ENCODE measurements around the gene VDR. TPM values are rescaled to one million over a fixed set of nuclear protein-coding genes. Genes with fewer than 3 reads are reported as not detected.

VDR gene
- total and polyA plus RNA-seq, 2 experiments from 2014 or later, result 3.2 to 4.9 TPM

DNA sequence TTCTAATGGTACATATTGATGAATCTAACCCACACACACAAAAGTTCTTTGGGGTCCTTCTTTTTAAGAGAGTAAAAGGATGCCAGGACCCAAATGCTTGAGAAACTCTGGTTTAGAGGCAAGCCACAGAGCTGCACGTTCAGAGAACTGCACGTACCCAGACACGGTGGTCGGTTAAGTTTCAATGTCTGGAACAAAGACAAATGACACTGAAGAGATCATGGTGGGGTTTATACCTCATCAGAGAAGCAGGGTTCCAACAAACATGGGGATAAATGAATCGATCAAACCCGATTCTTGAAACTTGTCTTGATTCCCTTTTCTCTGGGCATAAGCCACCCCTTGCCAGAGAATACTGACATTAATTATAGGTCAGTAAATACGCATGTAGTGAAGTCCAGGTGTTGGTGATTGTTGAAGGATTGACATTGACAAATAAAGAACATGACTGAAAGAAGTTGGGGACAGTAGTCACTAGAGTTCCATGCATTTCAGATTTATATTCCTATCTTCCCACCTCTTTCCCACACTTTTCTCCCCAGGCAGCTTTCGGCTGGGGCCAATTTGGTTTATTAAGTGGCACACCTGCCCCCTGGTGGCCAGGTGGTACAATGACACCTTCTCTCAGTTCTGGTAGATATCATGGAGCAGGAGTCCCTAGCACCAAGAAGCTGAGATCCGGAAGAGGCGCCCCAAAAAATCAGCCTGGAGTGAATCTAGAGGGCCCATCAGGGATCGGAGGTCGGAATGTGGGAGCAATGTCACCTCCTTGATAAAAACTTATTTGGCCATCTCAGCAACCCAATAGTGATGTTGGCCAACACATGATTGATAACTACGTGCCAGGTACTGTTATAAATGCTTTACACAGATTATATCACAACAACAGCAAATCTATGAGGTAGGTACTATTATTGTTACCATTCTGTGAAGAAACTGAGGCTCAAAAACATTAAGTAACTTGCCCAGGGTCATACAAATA, 67.3 kb downstream of the VDR start:
- peaks cover 7% of the 10 kb centered on the region for H3K4me1 ChIP-seq (ENCODE audit: insufficient read depth)
- H4K20me1 ChIP-seq (ENCODE audit: insufficient read depth, poor library complexity, severe bottlenecking), result no peaks in the 10 kb centered on the region
- 57% methylated on average over 13 of the region's 13 CpGs for WGBS (ENCODE audit: low lambda C conversion rate, missing lambda C conversion rate)
- DNase-seq (ENCODE audit: low spot score), result peak; percentile 87
- no peaks in the 10 kb centered on the region for H3K36me3 ChIP-seq (replicated peaks; ENCODE audit: insufficient read depth, low read depth)
- no peaks in the 10 kb centered on the region for H3K79me2 ChIP-seq
- H2AFZ ChIP-seq, result no peak overlapping the region
- TF ChIP-seq, protein P1, sequence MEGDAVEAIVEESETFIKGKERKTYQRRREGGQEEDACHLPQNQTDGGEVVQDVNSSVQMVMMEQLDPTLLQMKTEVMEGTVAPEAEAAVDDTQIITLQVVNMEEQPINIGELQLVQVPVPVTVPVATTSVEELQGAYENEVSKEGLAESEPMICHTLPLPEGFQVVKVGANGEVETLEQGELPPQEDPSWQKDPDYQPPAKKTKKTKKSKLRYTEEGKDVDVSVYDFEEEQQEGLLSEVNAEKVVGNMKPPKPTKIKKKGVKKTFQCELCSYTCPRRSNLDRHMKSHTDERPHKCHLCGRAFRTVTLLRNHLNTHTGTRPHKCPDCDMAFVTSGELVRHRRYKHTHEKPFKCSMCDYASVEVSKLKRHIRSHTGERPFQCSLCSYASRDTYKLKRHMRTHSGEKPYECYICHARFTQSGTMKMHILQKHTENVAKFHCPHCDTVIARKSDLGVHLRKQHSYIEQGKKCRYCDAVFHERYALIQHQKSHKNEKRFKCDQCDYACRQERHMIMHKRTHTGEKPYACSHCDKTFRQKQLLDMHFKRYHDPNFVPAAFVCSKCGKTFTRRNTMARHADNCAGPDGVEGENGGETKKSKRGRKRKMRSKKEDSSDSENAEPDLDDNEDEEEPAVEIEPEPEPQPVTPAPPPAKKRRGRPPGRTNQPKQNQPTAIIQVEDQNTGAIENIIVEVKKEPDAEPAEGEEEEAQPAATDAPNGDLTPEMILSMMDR (IDR thresholded peaks at IDR 0.05; ENCODE audit: poor library complexity), result peak; percentile 88
- TF ChIP-seq EZH2 (IDR thresholded peaks at IDR 0.05; ENCODE audit: borderline replicate concordance), result no peak
- no peaks in the 10 kb centered on the region for H3K9me3 ChIP-seq (ENCODE audit: low read depth)
- H3K27ac ChIP-seq, result no peak overlapping the region
- H3K4me3 ChIP-seq, result no peak overlapping the region
- H3K4me2 ChIP-seq, result no peak overlapping the region
- no peaks in the 10 kb centered on the region for H3K9me2 ChIP-seq (replicated peaks; ENCODE audit: insufficient read depth)
- peaks cover 3% of the 10 kb centered on the region for H3K27me3 ChIP-seq

DNA sequence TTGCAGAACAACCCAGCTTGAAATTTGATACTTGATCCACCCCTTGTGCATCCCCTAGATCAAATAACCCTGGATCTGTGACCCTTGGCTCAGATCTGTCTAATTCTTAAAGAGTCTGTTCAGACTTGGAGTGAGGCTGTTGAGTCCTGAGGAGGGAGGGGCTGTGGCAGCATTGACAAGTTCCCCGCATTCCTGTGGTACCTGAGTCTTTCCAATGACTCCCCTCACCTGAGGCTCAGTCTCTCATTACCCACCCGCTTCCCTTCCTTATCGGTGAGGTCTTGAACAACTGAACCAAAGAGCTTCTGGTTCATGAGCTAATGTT, 69.0 kb downstream of the VDR start:
- TF ChIP-seq, protein P1 (IDR thresholded peaks at IDR 0.05; ENCODE audit: poor library complexity), result no peak
- TF ChIP-seq EZH2 (IDR thresholded peaks at IDR 0.05; ENCODE audit: borderline replicate concordance) (no peak), EZH2phosphoT487 (IDR thresholded peaks at IDR 0.05; ENCODE audit: low read depth, severe bottlenecking, unreplicated experiment) (no peak)
- no peak overlapping the region for H3K4me2 ChIP-seq
- 50% methylated on average over 3 of the region's 3 CpGs for WGBS (ENCODE audit: low lambda C conversion rate, missing lambda C conversion rate)
- H3K4me1 ChIP-seq (ENCODE audit: insufficient read depth), result no peaks in the 10 kb centered on the region
- no peak for DNase-seq (ENCODE audit: low spot score)
- H3K36me3 ChIP-seq (replicated peaks; ENCODE audit: insufficient read depth, low read depth), result no peaks in the 10 kb centered on the region
- no peaks in the 10 kb centered on the region for H3K79me2 ChIP-seq
- H3K4me3 ChIP-seq, result no peak overlapping the region
- no peak overlapping the region for H3K27ac ChIP-seq
- no peaks in the 10 kb centered on the region for H3K9me2 ChIP-seq (replicated peaks; ENCODE audit: insufficient read depth)
- H4K20me1 ChIP-seq (ENCODE audit: insufficient read depth, poor library complexity, severe bottlenecking), result no peaks in the 10 kb centered on the region
- peaks cover 1% of the 10 kb centered on the region for H3K27me3 ChIP-seq
- H3K9me3 ChIP-seq (ENCODE audit: low read depth), result no peaks in the 10 kb centered on the region
- H2AFZ ChIP-seq, result no peak overlapping the region

DNA sequence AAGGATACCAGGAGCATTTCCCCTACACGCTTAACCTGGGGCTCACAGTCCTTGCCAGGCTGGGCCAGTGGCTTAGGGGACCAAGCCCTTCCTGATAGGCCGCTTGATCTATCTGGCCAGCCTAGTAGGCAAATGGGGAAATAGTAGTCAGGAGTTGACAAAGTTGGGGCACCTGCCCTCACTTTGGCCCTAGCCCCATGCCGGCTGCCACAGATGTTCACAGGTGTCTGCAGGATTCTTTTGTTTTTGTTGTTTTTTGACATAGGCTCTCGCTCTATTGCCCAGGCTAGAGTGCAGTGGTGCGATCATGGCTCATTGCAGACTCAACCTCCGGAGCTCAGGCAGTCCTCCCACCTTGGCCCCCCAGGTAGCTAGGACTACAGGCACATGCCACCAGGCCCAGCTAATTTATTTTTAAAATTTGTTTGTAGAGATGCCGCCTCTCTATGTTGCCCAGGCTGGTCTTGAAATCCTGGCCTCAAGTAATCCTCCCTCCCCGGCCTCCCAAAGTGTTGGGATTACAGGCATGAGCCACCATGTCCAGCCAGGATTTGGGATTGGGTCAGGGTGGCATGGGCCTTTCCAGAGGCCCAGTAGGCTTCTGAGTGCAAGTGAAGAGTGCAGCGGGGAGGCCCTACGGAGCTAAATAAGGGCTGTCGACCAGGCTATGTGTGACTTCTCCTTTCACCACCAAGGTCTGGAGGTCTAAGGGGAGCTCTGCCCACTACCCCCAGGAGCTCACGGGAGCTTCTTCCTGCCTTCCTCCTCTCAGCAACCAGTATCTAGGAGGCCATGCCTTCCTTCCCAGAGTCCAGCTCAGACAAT, 69.6 kb downstream of the VDR start:
- H4K20me1 ChIP-seq (ENCODE audit: insufficient read depth, poor library complexity, severe bottlenecking), result no peaks in the 10 kb centered on the region
- no peaks in the 10 kb centered on the region for H3K9me3 ChIP-seq (ENCODE audit: low read depth)
- H3K27ac ChIP-seq, result no peak overlapping the region
- no peak overlapping the region for H2AFZ ChIP-seq
- H3K4me3 ChIP-seq, result no peak overlapping the region
- 90% methylated on average over 12 of the region's 12 CpGs for WGBS (ENCODE audit: low lambda C conversion rate, missing lambda C conversion rate)
- H3K79me2 ChIP-seq, result no peaks in the 10 kb centered on the region
- TF ChIP-seq EZH2phosphoT487 (IDR thresholded peaks at IDR 0.05; ENCODE audit: low read depth, severe bottlenecking, unreplicated experiment) (no peak), EZH2 (IDR thresholded peaks at IDR 0.05; ENCODE audit: borderline replicate concordance) (no peak)
- TF ChIP-seq, protein P1 (IDR thresholded peaks at IDR 0.05; ENCODE audit: poor library complexity), result no peak
- no peak for DNase-seq (ENCODE audit: low spot score)
- H3K9me2 ChIP-seq (replicated peaks; ENCODE audit: insufficient read depth), result no peaks in the 10 kb centered on the region
- no peaks in the 10 kb centered on the region for H3K4me1 ChIP-seq (ENCODE audit: insufficient read depth)
- H3K36me3 ChIP-seq (replicated peaks; ENCODE audit: insufficient read depth, low read depth), result no peaks in the 10 kb centered on the region
- no peaks in the 10 kb centered on the region for H3K27me3 ChIP-seq
- H3K4me2 ChIP-seq, result no peak overlapping the region
